NCI-H774 (cell line): ENCODE measurements around the gene SMARCA2.

Experiments used
- DNase-seq: peaks from one replicate; lab custom pipeline; 2025; lab: John Stamatoyannopoulos, UW

Gene SMARCA2

DNA sequence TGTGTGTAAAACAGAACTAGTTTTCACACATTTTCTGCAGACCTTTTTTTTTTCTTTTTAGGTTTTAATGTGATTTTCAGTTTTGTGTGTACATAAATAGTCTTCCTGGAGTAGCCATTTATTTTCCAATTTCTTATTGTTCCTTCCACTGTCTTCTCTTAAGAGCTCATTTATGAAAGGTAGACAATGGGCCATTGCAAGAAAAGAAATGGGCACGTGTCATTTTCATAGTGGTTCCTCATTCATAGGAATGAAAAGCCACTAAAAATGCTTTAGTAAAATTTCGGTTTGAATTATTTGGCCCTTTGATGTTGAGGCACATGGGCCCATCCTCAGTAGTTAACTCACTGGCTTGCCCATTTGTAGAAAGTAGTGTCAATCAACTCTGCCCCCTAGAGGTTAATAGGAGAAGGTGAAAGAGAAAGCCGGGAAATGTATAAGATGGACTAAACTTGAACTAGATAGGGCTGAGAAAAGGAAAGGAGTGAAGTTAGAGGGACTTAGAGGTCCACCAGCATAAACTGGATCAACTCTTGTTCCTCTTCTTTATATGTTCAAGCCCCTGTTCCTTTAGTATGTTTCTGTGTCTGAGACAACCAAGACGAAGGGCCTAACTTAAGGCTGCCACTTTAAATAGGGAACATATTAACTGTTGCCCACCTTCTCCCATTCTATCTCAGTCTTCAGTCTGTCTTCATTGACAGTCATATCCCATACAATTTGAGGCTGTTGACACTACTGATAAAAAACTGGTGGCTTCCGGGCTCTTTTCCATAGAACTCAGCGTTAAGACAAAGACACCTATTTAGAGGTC lies 72.6 kb downstream of the SMARCA2 start:
- DNase-seq = peak; percentile 10

DNA sequence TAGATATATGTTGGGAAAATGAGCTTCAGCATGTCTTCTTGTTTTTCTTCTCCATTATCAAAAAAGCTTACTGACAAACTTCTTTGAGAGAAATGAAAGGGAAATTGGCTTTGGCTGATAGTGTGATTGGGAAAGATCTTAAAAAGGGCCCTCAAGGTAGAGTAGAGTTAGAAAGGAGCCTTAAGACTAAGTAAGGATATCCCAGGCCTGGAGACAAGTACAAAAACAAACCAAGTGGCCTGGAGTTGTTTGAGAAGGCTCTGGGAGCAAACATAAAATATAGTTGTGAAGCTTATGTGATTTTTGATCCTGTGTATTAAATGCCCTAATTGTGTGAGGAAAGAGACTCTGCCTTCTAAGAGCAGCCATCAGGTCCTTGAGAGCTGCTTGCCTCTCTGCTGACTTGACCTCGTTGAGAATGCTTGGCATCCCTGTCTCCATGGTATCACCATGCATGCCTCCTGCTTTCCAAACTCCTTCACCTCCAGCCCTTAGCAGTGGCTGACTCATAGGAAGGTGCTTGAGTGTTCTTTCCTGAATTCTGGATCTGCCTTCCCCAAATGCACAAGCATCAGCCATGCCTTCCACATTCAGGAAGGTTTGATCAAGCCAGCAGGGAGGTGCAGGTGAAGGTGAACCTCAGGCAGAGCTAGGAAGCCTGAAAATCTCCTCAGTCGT lies 78.9 kb downstream of the SMARCA2 start:
- no peak for DNase-seq

- no peak for DNase-seq
Measured at GRCh38 chr9:2096376-2096970, 81.3 kb downstream of the SMARCA2 start.

DNA sequence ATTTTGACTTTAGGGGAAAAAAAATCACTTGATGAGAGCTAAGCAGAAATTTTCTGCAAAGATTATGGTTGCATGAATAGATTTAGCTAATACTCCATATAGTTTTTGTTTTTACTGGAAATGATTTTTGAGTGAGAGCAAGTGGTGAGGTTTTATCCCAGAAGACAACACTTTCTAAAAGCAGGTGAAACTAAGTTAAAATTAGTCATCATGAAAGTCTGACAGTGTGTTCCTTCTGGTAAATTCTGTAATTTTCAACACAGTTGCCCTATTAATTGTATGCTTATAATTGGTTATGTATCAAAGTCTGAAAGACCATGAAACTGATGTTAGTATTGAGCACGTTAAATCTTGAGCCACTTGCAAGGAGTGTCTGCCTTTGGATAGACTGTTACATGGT lies 91.5 kb downstream of the SMARCA2 start:
- DNase-seq = no peak

- no peak for DNase-seq
Measured at GRCh38 chr9:2107906-2108451, 92.8 kb downstream of the SMARCA2 start.

DNA sequence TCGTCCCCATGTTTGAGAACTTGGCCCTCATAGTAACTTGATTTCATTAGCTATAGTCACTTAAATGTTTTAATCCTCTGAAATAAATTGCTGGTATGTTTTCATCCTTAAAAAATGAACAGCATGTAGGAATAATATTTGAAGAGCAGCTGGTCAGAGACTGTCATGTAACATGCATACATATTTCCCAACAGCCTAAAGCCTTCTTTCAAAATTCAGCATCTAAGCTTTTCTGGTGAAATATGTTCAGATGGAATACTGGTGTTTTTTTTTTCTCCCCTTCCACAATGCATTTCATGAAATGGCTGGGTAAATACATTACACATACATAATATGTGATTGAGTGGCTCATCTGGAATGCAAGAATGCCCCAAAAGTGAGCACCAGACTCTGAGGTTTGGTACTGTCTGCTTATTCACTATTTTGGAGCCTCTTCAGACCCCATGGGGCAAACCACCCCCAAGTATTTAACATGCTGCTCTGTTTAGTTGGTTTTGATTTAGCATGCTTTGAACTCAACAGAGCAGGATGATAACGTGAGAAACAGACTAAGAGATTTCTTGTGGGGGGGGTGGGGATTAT lies 94.0 kb downstream of the SMARCA2 start:
- no peak for DNase-seq

- no peak for DNase-seq
Measured at GRCh38 chr9:2110036-2110435, 94.9 kb downstream of the SMARCA2 start.

DNA sequence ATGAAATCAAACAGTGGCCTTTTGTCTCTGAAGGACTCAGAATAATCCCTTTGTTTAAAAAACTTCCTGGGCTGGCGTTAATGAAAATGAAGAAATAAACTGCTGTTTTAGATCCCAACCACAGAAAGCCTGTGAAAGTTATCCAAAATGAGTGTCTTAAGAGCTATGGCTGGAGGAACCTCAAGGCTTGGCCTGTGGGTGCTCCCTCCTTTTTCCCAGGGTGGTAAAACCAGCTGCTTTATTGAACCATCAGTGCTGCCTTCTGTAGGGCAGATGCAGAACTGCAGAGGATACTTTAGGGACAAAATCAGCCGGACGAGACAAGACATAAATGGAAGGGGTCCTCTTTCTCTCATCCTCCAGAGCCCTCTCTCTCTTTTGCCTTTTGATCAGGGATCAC lies 100.9 kb downstream of the SMARCA2 start:
- DNase-seq = no peak

DNA sequence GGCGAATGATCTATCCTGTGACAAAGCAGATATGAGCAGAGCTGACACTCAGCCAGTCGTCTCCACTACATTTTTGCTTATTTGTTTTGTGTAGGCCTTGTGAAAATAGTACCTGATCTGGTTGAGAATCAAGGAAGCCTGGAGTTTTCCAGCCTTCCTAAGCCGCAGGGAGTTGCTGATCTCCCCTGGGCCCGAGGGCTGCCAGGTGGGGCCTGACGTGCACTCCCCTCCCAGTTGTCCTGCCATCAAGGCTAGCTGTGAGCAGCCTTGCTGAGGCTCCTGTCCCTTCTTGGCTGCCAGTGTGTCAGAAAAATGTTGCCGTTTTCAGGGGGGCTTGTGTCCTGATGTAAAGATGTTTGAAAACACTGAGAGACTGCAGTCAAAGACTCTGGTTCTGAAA lies 102.4 kb downstream of the SMARCA2 start:
- no peak for DNase-seq

- no peak for DNase-seq
Measured at GRCh38 chr9:2119566-2119965, 104.4 kb downstream of the SMARCA2 start.

GRCh38 chr9:2120926-2121689 lies 106.0 kb downstream of the SMARCA2 start:
- DNase-seq = no peak

GRCh38 chr9:2122299-2122698 lies 107.2 kb downstream of the SMARCA2 start:
- no peak for DNase-seq

DNA sequence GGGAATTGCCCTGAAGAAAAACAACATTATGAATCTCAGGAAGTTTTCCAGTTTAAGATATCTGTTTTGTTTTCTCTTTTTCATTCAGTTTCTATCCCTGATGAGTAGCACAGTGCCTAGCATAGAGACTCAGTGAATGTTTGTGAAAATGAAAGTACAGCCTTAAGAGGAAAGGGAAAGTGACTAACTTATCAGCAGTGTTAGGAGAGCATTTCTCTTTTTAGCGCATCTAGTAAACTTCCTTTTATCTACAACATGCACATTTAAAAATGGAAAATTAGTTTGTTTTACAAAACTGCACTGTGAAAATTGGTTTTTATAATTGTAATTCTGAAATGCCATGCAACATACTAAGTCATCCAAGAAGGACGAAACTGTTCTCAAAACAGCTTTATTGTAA lies 110.8 kb downstream of the SMARCA2 start:
- DNase-seq = no peak

- DNase-seq = no peak
Measured at GRCh38 chr9:2126331-2126803, 111.2 kb downstream of the SMARCA2 start.

DNA sequence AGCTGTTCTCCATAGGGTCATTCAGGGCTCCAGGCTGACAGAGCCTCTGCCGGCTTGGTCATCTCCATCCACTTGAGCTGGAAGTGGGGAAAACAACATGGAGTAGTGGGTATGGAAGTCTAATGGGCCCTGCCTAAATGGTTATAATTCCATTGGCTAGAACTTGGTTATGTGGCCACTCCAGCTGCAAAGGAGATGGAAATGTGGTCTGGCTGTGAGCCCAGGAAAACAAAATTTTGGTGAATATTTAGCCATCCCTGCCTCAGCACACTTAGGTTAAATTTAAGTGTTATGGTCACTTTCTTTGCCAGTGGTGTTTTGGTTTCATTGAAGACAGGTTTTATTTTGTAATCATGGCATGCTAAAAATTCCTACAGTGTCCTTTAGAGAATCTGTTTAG lies 112.3 kb downstream of the SMARCA2 start:
- DNase-seq = no peak

DNA sequence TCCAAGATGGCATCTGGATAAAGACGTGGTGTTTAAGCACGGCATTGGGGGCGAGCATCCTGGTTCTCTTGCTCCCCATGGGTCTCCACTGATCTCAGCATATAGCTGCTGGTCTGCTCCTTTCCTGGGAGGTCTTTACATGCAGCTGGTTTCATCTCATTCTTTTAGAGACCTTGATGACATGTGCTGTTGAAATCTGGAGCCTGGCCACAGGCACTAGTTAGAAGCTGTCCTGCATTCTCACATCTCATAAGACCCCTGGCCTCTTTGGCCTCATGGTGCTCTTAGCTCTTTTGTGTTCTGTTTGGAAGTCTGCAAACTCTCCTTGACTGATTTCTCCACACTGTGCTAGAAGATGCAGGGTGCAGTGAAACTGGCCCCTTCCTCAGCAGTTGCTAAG lies 113.0 kb downstream of the SMARCA2 start:
- no peak for DNase-seq

GRCh38 chr9:2128618-2129017 lies 113.5 kb downstream of the SMARCA2 start:
- no peak for DNase-seq

- DNase-seq = no peak
Measured at GRCh38 chr9:2130941-2131340, 115.8 kb downstream of the SMARCA2 start.

- peak; percentile 40 for DNase-seq
Measured at GRCh38 chr9:2132484-2133082, 117.4 kb downstream of the SMARCA2 start.

GRCh38 chr9:2134391-2134790 lies 119.2 kb downstream of the SMARCA2 start:
- no peak for DNase-seq

DNA sequence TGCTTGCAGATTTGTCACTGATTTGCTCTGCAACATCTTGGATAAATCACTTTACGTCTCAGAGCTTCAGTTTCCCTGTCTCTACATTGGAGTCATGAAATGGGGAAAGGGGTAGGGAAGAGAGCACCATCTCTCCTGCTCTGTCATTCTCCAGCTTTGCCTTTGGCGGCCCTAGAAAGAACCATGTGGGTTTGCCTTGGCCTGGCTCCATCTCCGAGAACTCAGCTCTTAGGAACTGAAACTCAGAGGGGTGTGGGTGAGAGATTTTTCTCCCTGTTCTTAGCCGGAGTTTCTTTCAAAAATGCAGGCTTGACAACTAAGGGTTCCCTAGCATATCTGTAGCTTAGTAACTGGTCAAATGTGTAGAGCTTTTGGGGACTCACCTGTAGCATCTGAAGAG lies 123.5 kb downstream of the SMARCA2 start:
- DNase-seq = no peak
